GM19395 (cell line): ENCODE measurements around the gene RSBN1.
A peak's percentile ranks its signal among the peaks of the same experiment; 100 is the strongest.
"Not testable (repeated sequence)": the region's sequence is repeated elsewhere in the genome, so short reads cannot be mapped to it uniquely, and the experiment has no call there.

Experiments used
- ATAC-seq: cut with Tn5 transposase; IDR thresholded peaks from one replicate; pipeline ENCODE4 v1.9.1; 2021; ENCODE audit warnings: mild to moderate bottlenecking, moderate library complexity; ENCODE audit not compliant: unreplicated experiment

The RSBN1 gene

GRCh38 chr1:113783254-113784103, 28.8 kb downstream of the RSBN1 start:
- peak; percentile 81 for ATAC-seq

- ATAC-seq = no peak
These were observed 29.9 kb downstream of the RSBN1 start for GRCh38 chr1:113782406-113782805.

GRCh38 chr1:113780374-113781146, 31.7 kb downstream of the RSBN1 start:
- peak; percentile 66 for ATAC-seq

- ATAC-seq = no peak
These were observed 32.7 kb downstream of the RSBN1 start for GRCh38 chr1:113779542-113779941.

DNA sequence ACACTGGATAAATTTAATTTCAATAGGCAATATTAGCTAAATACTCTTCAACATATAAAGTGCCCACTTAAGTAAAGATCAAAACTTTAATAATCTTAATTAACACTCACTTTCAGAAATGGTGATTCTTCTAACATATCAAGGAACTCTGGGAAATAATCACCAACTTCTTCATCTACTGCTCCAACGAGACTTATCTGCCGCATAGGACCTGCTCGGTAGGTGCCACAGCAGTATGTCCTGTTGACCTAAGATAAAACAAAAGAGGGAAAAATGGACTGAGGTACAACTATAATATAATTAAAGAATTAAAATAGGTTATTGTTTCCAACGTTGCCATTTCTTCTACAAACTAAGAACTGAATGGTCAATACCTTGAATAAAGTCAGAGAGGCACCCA, 34.7 kb downstream of the RSBN1 start:
- no peak for ATAC-seq

GRCh38 chr1:113770031-113770430, 42.2 kb downstream of the RSBN1 start:
- ATAC-seq = no peak

DNA sequence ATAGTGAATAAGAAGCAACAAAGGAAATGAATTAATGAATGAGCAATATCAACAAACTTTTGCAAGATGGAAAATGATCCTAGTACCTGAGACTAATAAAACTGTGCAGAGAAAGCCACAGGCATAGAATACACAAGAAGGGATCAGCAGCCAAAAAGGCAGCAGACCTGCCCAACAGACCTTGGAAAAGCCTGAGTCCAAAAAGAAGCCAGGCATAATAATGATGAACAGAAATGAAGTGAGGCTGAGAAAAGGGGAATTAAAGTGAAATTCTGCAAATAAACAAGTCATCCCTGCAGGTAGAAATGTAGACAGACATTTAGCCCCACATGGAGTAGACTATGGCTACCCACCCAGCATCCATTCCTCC, 42.7 kb downstream of the RSBN1 start:
- ATAC-seq = no peak

DNA sequence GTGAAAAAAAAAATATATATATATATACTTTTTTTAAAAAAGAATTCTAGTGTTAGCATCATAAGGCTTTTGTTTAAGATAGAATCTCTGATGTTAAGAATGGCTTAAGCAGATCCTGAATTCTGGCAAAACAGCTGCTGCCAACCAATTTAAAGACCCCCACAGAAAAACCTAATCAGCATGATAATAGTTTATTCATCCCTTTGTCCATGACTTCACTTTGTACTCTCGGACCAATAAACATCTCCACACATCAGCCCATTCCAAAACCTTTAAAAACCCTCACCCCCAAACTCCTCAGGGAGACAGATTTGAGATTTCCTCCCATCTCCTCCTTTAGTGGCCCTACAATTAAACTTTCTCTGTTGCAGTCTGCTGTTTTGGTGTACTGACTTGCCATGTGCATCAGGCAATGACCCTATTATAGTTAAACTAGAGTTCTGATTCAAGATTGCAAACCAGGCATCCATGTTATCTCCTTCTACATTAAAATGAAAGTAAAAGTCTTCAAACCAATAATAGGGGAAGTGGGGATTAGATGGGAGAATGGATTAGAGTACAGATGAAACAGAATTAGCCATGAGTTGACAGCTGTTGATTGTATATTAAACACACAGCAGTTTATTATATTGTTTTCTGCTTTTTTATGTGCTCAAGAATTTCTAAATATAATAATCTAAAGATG, 43.2 kb downstream of the RSBN1 start:
- ATAC-seq = no peak

DNA sequence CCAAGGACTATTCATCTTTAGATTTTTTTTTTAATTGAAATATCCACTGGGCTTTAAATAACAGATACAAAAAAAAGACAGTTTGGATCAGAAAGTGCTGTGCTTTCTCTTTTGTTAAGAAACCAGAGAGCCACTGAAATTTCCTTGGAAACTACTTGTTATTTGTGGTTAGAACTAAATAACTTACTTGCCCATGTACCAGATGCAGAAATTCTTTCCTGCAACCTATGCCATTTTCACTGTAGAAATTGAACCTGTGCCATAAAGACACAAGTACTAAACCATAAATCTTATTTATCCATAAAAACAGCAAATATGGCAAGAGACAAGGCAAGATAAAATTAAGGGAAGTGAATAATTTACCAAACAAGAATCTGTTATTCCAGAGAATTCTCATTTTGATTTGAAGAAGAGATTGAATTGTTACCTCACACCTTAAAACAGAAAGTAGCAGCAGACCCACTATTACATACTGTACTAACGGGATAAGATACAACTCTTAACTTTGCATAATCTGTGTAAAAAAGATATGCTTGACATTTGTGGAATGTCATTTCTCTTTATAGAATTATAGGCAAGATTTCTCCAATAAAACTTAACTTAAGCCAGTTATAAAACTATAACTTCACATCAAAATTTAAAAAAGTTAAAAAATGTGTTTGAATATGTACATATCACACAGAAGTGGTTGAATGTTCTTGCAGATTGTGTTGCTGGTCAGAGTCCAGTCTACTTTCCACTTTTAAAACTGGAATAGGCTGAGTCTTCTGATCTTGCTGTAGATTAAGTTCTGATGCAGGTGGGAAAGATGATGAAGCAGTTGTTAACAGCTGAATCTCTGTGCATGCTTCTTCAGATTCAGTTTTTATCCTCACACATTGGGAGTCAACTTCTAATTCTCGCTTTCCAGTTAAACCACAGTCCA, 46.7 kb downstream of the RSBN1 start:
- ATAC-seq = no peak

DNA sequence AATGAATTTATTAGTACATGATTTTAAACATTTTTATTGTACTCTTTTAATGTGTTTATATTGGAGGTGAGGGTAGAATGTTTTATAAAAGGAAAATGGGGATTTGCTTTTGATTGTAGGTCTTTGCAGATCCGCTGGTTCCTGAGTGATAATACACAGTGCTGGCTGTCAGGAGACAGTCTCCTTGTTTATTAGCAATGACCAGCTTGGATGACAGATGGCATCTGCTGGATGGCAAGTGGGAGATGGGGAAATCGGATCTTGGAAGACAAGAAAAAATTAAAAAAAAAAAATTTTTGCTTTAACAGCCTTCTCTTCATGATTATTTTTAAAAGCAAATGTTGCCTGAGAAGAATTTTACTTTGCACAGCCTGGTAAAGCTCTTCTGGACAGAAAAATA, 48.6 kb downstream of the RSBN1 start:
- no peak for ATAC-seq

DNA sequence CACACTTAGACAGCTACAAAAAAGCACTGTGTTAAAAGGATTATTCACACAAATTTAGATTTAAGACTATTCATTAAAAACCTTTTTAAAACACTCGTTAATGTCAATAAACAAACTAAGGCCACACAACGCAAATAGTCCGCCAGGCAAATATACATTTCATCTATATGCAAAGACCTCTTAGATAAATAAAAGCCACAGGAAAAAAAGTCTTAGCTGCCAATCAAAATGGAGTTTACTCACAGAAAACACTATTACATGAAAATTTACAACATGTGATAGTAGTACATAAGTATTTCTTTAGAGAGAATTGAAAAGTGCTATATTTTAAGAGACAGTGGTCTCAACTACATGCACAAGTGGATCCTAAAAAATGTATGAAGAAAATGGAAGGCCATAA, 50.3 kb downstream of the RSBN1 start:
- ATAC-seq = no peak

DNA sequence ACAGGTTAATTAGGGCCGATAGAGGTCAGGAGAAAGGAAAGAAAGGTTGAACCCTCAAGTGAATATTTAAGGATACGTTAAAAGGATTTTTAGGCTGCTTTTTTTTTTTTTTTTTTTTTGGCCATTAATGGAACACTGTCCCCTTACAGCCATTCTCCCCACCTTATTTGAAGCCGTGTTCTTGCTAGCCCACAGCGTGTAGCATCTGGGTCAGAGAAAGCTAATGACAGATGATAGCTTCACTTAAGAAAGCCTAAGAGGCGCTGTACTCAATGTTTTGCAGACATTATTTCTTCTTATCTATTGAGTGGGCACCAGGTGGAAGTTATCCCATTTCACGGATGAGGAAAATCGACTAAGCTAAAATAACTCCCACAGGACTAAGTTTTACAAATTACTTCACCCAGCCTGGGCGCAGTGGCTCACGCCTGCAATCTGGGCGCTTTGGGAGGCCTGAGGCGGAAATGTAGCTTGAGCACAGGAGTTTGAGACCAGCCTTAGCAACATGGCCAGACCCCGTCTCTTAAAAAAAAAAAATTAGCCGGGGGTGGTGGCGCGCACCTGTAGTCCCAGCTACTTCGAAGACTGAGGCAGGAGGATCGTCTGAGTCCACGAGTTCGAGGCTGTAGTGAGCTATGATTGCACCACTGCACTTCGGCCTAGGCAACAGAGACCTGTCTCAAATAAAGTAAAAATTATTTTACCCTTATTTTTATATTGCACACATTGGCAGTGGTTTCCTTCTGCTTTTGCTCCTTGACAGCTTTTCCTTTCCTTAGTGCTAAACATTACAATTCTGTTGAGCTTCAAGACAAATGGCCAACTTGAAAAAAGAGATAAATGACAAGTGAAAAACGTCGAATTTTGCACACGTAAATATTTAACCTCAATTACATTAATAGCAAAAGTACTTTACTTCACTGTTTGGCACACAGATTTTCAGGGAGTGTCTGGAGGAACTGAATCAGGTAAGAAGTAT, 51.9 kb downstream of the RSBN1 start:
- no peak for ATAC-seq

GRCh38 chr1:113759333-113760101, 52.8 kb downstream of the RSBN1 start, which contains the start of gene PHTF1:
Gene PHTF1, minus strand, starts transcription at chr1:113759486. Its CDS starts 783 bp downstream, at chr1:113758703.
- peak; percentile 86 for ATAC-seq

- ATAC-seq = peak; percentile 62
These were observed 53.5 kb downstream of the RSBN1 start for GRCh38 chr1:113758631-113759332.

- no peak for ATAC-seq
These were observed 55.8 kb downstream of the RSBN1 start for GRCh38 chr1:113756461-113756860.

- not testable (repeated sequence) for ATAC-seq
These were observed 58.9 kb downstream of the RSBN1 start for GRCh38 chr1:113753333-113753732.

DNA sequence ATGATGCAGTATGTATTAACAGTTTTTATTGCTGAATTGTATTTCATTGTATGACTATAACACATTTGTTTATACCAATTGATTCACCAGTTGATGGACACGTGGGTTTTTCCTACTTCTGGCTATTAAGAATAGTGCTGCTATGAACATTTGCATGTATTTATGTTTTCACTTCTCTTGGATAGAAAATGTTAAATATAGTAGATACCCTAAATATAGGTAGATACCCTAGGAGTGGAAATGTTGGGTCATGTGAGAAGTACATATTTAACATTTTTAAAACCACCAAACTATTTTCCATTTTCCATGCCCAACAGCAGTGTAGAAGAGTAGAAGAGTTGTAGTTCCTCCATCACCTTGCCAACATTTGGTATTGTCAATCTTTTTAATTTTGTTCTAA, 60.8 kb downstream of the RSBN1 start:
- no peak for ATAC-seq

DNA sequence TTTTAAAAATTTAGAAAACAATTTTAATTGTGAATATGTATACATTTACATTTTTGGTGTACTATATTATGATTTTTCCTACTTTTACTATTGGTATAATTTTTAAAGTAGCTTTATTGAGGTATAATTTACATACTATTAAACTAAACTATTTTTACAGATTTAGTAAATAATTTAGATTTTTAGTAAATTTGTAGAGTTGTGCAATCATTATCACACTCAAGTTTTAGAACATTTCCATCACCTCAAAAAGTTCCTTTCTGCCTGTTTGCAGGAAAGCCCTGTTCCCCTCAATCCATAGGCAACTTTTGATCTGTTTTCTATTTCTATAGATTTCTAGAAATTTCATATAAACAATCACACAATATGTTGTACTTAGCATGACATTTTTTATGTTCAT, 61.2 kb downstream of the RSBN1 start:
- no peak for ATAC-seq
